ENCODE measurements around the gene PRDX2. TPM values are rescaled to one million over a fixed set of nuclear protein-coding genes. Genes with fewer than 3 reads are reported as not detected.
"Not testable (repeated sequence)": the region's sequence is repeated elsewhere in the genome, so short reads cannot be mapped to it uniquely, and the experiment has no call there.

PRDX2 gene
- polyA plus RNA-seq (ENCODE audit: insufficient read depth in 1 of 5, insufficient read length in 5 of 5, low replicate concordance in 1 of 5), result 100 to 1,000 TPM; 197 to 304 (median 214) TPM
- long read RNA-seq, donor 1, transcript PRDX2-201 (6 exons, 987 nt), result major isoform, 188 of 293 reads
- long read RNA-seq, donor 1, partial matches to known transcripts, result 79 of 293 reads
- long read RNA-seq, donor 1, other reads (novel, unspliced or antisense), result 21 of 293 reads
- long read RNA-seq, donor 2, transcript PRDX2-201 (6 exons, 987 nt), result major isoform, 140 of 168 reads
- long read RNA-seq, donor 2, partial matches to known transcripts, result 16 of 168 reads
- long read RNA-seq, donor 2, other reads (novel, unspliced or antisense), result 11 of 168 reads
- long read RNA-seq, donor 3, transcript PRDX2-201 (6 exons, 987 nt), result major isoform, 141 of 234 reads
- long read RNA-seq, donor 3, transcript PRDX2-204 (4 exons, 699 nt), result minor isoform, 5 of 234 reads
- long read RNA-seq, donor 3, partial matches to known transcripts, result 75 of 234 reads
- long read RNA-seq, donor 3, other reads (novel, unspliced or antisense), result 13 of 234 reads
- long read RNA-seq, donor 4, transcript PRDX2-201 (6 exons, 987 nt), result major isoform, 104 of 146 reads
- long read RNA-seq, donor 4, partial matches to known transcripts, result 33 of 146 reads
- long read RNA-seq, donor 4, other reads (novel, unspliced or antisense), result 6 of 146 reads
- long read RNA-seq, donor 5, transcript PRDX2-201 (6 exons, 987 nt), result major isoform, 201 of 273 reads
- long read RNA-seq, donor 5, partial matches to known transcripts, result 59 of 273 reads
- long read RNA-seq, donor 5, other reads (novel, unspliced or antisense), result 9 of 273 reads
- long read RNA-seq, donor 6, transcript PRDX2-201 (6 exons, 987 nt), result major isoform, 252 of 406 reads
- long read RNA-seq, donor 6, partial matches to known transcripts, result 130 of 406 reads
- long read RNA-seq, donor 6, other reads (novel, unspliced or antisense), result 19 of 406 reads
- long read RNA-seq, donor 7, transcript PRDX2-201 (6 exons, 987 nt), result major isoform, 199 of 262 reads
- long read RNA-seq, donor 7, transcript PRDX2-204 (4 exons, 699 nt), result minor isoform, 5 of 262 reads
- long read RNA-seq, donor 7, partial matches to known transcripts, result 43 of 262 reads
- long read RNA-seq, donor 7, other reads (novel, unspliced or antisense), result 14 of 262 reads
- long read RNA-seq, donor 8, transcript PRDX2-201 (6 exons, 987 nt), result major isoform, 78 of 86 reads
- long read RNA-seq, donor 8, partial matches to known transcripts, result 8 of 86 reads
- long read RNA-seq, donor 8, other reads (novel, unspliced or antisense), result 0 of 86 reads

DNA sequence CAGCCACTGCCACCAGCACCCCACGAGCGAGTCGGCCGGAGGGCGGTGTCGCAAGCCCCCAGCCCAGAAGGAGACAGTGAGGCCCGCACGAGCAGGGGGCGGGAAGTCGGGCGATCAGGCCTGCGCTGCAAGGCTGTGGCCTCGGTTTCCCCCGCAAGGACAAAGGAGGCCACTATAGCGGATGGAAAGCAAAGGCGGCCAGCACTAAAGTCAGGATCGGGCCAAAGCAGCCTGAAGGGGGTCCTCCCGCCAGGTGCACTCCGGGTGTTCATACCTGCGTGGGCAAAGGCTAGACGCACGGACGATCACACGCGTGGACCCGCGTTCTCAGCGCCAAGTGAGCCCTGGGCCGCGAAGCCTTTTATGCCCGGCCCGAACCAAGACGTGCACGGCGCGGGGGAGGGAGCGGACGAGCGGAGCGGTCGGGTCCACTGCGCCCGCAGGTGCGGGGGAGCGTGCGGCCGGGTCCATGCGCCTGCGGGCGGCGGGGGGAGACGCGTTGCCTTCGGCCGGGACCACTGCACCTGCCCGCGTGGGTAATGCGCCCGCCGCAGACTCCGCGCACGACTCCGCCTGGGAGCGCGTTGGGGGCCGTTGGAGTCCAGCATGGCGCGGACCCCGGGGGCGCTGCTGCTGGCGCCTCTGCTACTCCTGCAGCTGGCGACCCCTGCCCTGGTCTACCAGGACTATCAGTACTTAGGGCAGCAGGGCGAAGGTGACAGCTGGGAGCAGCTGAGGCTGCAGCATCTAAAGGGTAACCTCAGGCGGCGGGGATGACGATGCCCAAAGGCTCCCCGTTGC lies at the start of gene PRDX2, which contains the start of gene THSD8:
PRDX2 (minus strand) TSS at position 335 of the 801 bp plus-strand sequence. CDS start 539 bp downstream, outside the sequence.
THSD8 (plus strand) TSS at position 604 of the 801 bp plus-strand sequence; CDS start at position 607, 3 bp downstream.
- peak; percentile 61 to 79 for DNase-seq

DNA sequence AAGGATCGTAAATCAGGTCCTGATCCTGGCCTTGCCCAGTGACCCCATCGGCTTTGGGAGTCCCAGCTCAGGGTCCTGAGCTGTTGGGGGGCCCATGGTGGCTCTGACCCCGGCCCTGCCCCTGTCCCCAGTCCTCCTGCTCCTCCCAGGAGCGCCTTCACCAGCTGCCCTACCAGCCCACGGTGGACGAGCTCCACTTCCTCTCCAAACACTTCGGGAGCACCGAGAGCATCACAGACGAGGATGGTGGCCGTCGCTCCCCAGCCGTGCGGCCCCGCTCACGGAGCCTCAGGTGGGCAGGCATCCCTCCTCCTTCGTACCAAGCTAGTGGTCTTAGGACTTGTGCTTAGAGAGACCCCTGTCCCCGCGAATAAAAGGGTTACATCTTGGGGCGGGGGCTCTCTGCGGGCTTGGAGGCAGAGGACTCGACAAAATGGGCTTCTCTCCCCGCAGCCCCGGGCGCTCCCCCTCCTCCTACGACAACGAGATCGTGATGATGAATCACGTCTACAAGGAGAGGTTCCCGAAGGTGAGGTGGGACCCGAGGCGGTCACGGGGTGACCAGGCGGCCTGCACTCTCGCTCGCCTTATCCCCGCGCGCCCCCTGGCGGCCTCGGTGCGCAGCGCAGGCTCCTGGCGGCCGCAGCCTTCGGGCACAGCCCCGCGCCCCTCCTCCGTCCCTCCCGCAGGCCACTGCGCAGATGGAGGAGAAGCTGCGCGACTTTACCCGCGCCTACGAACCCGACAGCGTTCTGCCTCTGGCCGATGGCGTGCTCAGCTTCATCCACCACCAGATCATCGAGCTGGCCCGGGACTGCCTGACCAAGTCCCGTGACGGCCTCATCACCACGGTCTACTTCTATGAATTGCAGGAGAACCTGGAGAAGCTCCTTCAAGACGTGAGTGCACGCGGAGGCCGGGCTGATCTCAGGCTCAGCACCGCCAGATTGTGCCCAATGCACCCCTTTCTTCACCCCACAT lies 45.8 kb upstream of the PRDX2 start:
- peak; percentile 76 to 78 for DNase-seq

DNA sequence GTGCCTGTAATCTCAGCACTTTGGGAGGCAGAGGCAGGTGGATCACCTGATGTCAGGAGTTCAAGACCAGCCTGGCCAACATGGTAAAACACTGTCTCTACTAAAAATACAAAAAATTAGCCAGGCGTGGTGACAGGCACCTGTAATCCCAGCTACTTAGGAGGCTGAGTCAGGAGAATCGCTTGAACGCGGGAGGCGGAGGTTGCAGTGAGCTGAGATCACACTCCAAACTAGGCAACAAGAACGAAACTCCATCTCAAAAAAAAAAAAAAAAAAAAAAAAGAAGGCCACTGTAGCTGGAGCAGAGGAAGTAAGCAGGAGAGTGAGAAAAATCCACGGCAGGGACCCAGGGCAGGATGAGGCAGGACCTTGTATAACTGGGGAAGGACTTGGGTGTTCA lies 45.0 kb upstream of the PRDX2 start:
- not testable (repeated sequence) for DNase-seq

GRCh38 chr19:12843999-12844732 lies 42.6 kb upstream of the PRDX2 start:
- DNase-seq, result no peak

- DNase-seq, result no peak
Measured at GRCh38 chr19:12843328-12843727, 41.7 kb upstream of the PRDX2 start.

- no peak for DNase-seq
Measured at GRCh38 chr19:12842511-12842910, 40.9 kb upstream of the PRDX2 start.

DNA sequence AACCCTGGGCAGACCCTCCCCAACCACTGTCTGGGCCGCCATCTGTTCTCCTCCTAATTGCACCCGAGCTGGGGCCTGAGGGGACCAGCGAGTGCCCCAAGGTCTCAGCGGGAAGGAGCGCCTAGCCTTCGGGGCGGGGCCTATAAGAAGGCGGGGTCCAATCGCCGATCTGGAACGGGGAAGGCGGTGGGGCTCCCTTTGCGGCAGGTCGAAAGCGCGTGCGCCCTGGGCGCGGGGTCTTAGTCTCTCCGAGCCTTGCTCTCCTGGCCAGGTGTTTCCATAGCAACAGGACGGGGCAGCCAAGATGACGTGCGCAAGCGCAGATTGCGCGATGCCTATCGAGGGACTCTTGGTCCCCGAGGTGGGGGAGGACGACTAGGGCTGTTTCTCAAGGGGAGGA lies 39.5 kb upstream of the PRDX2 start:
- DNase-seq, result no peak

- DNase-seq, result no peak
Measured at GRCh38 chr19:12840091-12841079, 38.8 kb upstream of the PRDX2 start.

GRCh38 chr19:12838886-12839756 lies 37.5 kb upstream of the PRDX2 start:
- no peak for DNase-seq

- no peak for DNase-seq
Measured at GRCh38 chr19:12838182-12838885, 36.7 kb upstream of the PRDX2 start, which contains the start of gene MAST1. TSS of gene MAST1 (plus strand) at chr19:12838515. CDS start at chr19:12838573, 58 bp downstream.

GRCh38 chr19:12837225-12837624 lies 35.6 kb upstream of the PRDX2 start:
- no peak for DNase-seq

DNA sequence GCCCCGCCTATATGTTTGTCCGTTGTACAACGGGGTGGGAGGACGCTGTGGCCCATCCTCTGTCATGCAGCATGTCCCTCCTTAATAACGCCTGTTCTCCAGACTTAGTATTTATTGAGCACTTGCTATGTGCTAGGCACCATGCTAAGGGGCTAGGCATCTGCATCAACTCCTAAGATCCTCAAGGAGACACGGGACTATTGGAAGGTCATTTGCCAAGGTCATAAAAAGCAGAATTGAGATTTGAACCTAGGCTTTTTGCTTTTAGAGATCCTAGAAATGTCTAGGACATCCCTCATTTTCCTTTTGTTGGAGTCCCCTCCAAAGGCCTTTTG lies 34.9 kb upstream of the PRDX2 start:
- no peak for DNase-seq

GRCh38 chr19:12834976-12835757 lies 33.6 kb upstream of the PRDX2 start:
- DNase-seq, result no peak

GRCh38 chr19:12834566-12834943 lies 33.0 kb upstream of the PRDX2 start, which contains the start of gene RTBDN:
TSS of gene RTBDN (minus strand) at chr19:12834579. CDS start at chr19:12829979, 4,600 bp downstream.
- no peak for DNase-seq

Data from right lung (tissue), 10 donors.